ENCODE results near the gene CSTB. TPM values are rescaled to one million over a fixed set of nuclear protein-coding genes. Genes with fewer than 3 reads are reported as not detected.

Gene CSTB
- total and polyA plus RNA-seq, 12 donors: 9.5 to 143 (median 60.6) TPM

DNA sequence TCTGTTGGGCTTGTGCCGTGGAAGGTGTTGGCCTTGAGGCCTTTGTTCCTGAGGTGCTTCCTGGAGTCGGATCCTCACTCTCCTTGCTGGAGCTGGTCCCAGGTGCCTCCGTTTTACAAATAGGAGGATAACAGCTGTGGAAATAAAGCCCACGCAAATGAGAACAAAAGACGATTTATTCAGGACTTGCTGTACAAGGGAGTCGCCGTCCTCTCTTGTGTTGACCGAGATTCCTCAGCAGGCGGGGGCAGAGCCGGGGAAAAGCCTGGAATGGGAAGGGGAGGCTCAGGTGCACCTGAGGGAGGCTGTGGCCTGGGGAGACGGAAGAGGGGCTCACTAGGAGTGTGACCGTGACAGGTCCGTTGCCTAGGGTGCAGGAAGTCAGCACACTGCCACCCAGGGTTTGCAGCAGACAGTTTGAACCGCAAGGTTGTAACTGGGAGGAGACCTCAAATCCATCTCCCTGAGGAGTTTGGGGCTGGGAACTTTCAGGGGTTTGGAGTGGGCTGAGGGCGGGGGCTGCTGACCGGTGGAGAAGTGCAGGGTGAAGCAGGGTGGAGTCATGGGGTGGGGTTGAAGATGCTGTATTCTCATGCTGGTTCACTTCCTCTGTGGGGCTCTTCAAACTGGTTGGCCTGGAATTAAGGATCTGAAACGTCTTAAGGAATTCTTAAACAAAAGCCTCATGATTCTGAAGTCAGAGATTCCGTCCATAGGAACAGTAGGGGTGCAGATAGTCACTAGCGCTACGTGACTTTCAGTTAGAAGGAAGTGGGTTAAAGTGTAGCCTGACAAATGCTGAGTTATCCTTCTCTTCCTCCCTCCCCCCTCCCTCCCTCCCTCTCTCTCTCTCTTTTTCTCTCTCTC is 2.6 kb upstream of the CSTB start:
- TF ChIP-seq POLR2A (IDR thresholded peaks at IDR 0.05): no peak
- no peak for TF ChIP-seq CTCF (IDR thresholded peaks at IDR 0.05)
- intact Hi-C loops (cut with DNase I): no loop called here
- no peaks in the 10 kb centered on the region for H3K27me3 ChIP-seq
- peaks cover 0 to 7% of the 10 kb centered on the region in 2 donors for H3K36me3 ChIP-seq (replicated peaks in 1 of 2)
- H3K27ac ChIP-seq: no peak overlapping the region
- H3K4me3 ChIP-seq: no peak overlapping the region
- WGBS, 4 donors: 57 to 75% (median 68%) methylated on average over 17 to 20 of the region's 20 CpGs
- H3K9me3 ChIP-seq (replicated peaks in 1 of 3): no peaks in the 10 kb centered on the region
- H3K4me1 ChIP-seq (replicated peaks in 1 of 2): peaks cover 7 to 13% of the 10 kb centered on the region in 2 donors
- no peak for DNase-seq

GRCh38 chr21:43777953-43778352 is 1.8 kb upstream of the CSTB start:
- Histone ChIP-seq H3K4me1 (replicated peaks in 1 of 2) (peaks cover 7 to 13% of the 10 kb centered on the region in 2 donors), H3K36me3 (replicated peaks in 1 of 2) (peaks cover 0 to 15% of the 10 kb centered on the region in 2 donors), H3K27me3 (no peaks in the 10 kb centered on the region), H3K27ac (no peak overlapping the region), H3K4me3 (no peak overlapping the region), H3K9me3 (replicated peaks in 1 of 3) (no peaks in the 10 kb centered on the region)
- TF ChIP-seq POLR2A (IDR thresholded peaks at IDR 0.05): no peak
- TF ChIP-seq CTCF (IDR thresholded peaks at IDR 0.05): no peak
- no peak for DNase-seq
- WGBS, 4 donors: 92 to 100% (median 95%) methylated on average over 1 to 5 of the region's 5 CpGs
- intact Hi-C loops (cut with DNase I): no loop called here

GRCh38 chr21:43775190-43775589 is 918 bp downstream of the CSTB start:
- intact Hi-C loops (cut with DNase I): no loop called here

GRCh38 chr21:43774163-43774562 is 1.9 kb downstream of the CSTB start:
- H3K36me3 ChIP-seq (replicated peaks in 1 of 2): peaks cover 0 to 17% of the 10 kb centered on the region in 2 donors
- peaks cover 7 to 13% of the 10 kb centered on the region in 2 donors for H3K4me1 ChIP-seq (replicated peaks in 1 of 2)
- no peaks in the 10 kb centered on the region for H3K9me3 ChIP-seq (replicated peaks in 1 of 3)
- TF ChIP-seq CTCF (IDR thresholded peaks at IDR 0.05): no peak
- no peak for TF ChIP-seq POLR2A (IDR thresholded peaks at IDR 0.05)
- no peak for DNase-seq
- no peak overlapping the region for H3K4me3 ChIP-seq
- WGBS, 4 donors: 85 to 96% (median 94%) methylated on average over 8 to 10 of the region's 10 CpGs
- H3K27me3 ChIP-seq: no peaks in the 10 kb centered on the region
- no peak overlapping the region for H3K27ac ChIP-seq
- intact Hi-C loops (cut with DNase I): no loop called here

More at GRCh38 chr21:43775190-43775589, 918 bp downstream of the CSTB start:
- no peaks in the 10 kb centered on the region for H3K27me3 ChIP-seq
- DNase-seq: no peak
- peaks cover 0 to 17% of the 10 kb centered on the region in 2 donors for H3K36me3 ChIP-seq (replicated peaks in 1 of 2)
- WGBS, 4 donors: 81 to 85% (median 82%) methylated on average over 12 of the region's 12 CpGs
- H3K4me3 ChIP-seq: peak overlapping the region in 2 of 4 donors; percentile 61 to 97
- H3K27ac ChIP-seq: no peak overlapping the region
- no peaks in the 10 kb centered on the region for H3K9me3 ChIP-seq (replicated peaks in 1 of 3)
- peaks cover 7 to 13% of the 10 kb centered on the region in 2 donors for H3K4me1 ChIP-seq (replicated peaks in 1 of 2)
- TF ChIP-seq POLR2A (IDR thresholded peaks at IDR 0.05) (no peak), CTCF (IDR thresholded peaks at IDR 0.05) (no peak)

Measured in adrenal gland (tissue), 12 donors.